Measurements from ENCODE around the gene FAM120B.
"Not testable (repeated sequence)": the region's sequence is repeated elsewhere in the genome, so short reads cannot be mapped to it uniquely, and the experiment has no call there.

The FAM120B gene
- total RNA-seq: 40.7 reads per million, percentile 64 among the genes with 10 or more reads in this experiment

DNA sequence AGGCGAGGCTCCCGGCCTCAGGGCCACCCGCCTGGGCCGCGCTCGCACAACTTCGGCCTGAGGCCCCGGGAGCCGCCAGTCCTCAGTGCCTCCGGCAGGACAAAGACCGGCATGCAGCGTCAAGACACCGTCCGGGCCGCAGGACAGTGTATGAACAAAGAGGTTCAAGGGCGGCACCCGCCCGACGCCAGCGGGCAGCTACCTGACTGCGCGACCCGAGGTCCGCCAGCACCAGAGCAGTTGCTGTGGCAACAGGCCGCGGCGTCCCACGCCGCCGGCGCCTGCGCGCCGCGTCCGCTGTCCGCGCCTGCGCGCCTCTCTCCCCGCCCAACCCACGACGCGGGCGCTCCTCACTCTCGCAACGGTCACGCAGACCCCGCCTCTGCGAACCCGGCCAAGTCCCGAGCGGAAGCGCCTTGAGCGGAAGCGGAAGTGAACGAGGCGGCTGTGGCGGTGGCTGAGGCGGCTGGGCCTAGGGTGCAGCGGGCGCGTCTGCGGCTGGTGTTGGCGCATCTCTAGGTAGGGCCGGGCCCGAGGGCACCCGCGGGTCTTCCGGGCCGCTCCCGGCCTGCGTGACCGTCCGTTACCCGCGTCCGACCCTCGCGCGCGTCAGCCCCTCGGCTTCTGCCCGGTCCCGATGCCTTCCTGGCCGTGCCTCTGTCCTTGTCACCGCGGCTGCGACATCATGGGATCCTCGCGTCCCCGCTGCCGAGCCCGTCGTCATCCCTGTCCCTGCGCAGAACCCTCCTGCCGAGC is at the start of gene FAM120B:
Gene FAM120B (plus strand): TSS at position 435 of the 756 bp plus-strand sequence. CDS start 10,633 bp downstream, outside the sequence.
- peak; percentile 94 for DNase-seq

DNA sequence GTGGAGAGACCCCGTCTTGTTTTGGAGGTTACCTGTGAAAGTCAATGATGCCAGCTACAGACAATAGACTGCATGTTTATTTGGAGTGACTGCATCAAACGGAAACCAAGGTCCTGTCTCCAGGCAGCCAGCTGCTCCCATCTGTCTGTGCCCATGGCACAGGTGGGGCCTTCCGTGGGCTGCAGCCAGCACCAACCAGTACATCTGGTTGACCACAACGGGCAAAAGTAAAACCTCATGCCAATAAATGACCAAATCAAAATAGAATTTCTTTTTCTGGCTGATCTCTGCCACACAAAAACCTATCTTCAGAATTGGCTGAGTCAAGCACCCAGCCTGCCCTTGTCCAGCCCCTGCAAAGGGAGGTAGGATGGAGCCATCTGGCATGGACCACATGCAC is 49.2 kb upstream of the FAM120B start:
- no peak for DNase-seq

DNA sequence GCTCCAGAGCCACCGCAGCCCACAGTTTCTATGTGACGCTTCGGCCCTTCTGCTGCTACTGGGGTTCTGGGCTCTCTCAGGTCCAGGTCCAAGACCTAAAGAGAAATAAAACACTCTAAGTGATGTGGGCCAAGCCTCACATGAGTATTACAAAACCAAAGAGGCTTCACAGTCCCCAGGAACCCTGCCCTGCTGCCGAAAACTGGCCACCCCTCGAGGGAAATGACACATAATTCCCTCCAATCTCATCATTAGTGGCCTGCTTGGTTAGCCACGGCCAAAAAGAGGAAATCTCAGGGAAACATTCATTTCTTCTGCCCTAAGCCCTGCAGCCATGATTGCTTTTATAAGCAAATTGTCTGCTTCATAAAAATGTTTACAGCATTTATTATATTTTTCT is 48.2 kb upstream of the FAM120B start:
- no peak for DNase-seq

GRCh38 chr6:170259278-170259677 is 47.3 kb upstream of the FAM120B start:
- no peak for DNase-seq

DNA sequence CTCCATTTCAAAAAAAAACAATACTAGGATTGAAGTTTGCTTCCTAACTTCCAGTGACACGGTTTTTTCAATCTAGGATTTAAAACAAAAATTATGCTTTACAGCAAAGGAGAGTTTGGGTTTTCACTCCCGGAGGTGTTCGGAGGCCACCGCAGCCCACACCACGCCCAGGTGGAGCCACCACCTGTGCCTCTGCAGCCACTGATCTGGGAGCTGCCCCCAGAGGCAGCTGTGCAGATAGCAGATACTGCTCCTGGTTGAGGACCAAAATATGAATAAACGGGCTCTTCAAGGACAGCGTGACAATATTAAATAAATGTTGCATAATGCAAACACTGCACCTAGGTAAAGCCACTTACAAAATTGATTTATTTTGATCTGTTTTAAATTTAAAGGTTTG is 45.9 kb upstream of the FAM120B start:
- no peak for DNase-seq

DNA sequence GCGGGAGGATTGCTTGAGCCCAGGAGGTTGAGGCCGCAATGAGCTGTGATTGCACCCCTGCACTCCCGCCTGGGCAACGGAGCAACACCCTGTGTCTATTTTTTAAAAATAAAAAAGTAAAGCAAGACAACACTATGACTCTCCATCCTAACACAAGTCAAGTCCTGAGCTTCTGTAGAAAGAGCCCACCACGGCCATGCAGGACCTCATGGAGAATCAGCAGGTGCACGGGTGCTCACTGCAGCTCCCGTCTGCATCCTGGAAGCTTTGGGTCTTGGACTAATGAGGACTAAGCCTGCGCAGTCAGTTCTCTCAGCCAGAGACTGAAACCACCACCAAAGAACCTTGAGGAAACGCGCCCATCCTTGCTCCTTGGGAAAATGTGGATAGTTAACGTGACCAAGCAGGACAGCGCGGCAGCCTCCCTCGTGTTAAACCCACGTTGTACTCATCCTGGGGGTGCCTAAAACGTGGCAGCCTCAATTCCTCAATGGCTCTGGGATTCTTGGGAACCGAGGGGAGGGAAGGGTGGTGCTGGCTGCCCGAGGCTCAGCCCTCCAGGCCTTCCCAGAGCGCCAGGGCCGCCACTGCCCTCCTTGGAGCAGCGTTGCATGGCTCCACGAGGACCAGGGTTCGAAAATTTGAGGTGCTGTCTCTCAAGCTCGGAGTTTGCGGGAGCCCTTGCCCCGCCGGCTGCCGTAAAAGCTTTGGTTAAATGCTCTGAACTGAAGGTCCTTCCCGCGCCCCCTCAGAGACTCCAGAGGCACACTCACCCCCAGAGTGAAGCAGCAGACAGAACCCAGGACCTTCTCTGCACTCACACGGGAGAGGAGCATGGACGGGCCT is 44.7 kb upstream of the FAM120B start:
- no peak for DNase-seq

- no peak for DNase-seq
Measured at GRCh38 chr6:170262489-170263088, 44.0 kb upstream of the FAM120B start.

- no peak for DNase-seq
Measured at GRCh38 chr6:170263410-170263809, 43.1 kb upstream of the FAM120B start.

GRCh38 chr6:170264086-170264485 is 42.5 kb upstream of the FAM120B start:
- DNase-seq: no peak

- DNase-seq: not testable (repeated sequence)
Measured at GRCh38 chr6:170264644-170265043, 41.9 kb upstream of the FAM120B start.

- no peak for DNase-seq
Measured at GRCh38 chr6:170265655-170266054, 40.9 kb upstream of the FAM120B start.

DNA sequence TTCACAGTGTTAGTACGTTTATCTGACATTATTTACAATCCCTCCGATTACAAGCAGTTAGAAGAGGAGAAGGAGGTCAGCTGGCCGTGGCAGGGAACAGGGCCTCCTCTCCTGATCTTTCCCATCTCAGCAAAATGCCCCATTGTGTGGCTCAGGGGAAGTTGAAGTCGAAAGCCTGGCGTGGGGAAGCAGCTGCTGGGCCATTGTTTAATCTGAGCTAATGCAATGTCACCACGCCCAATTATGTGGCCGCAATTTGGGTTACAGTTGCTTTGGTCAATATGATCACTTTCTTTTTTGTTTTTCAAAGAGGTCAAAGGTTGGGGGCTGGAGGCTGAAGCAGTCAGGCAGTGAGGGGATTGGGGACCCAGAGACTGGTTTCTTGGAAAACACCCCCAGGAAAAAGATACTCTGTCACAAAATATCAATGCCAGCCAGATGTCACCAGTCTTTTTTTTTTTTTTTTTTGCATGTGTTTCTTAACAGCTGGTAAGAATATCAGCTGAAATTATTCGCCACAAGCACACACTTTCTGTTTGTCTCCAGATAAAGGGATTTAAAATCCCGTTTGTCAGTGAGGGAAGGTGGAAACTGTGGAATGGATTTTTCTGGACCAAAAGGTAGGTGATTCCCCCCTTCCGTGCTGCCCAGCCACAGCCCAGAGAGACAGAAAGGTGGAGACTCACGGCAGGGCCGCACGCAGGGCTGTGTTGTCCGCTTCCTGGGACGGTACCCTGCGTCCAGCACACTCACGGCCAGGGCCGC is 40.3 kb upstream of the FAM120B start:
- no peak for DNase-seq

GRCh38 chr6:170267688-170268087 is 38.9 kb upstream of the FAM120B start:
- no peak for DNase-seq

DNA sequence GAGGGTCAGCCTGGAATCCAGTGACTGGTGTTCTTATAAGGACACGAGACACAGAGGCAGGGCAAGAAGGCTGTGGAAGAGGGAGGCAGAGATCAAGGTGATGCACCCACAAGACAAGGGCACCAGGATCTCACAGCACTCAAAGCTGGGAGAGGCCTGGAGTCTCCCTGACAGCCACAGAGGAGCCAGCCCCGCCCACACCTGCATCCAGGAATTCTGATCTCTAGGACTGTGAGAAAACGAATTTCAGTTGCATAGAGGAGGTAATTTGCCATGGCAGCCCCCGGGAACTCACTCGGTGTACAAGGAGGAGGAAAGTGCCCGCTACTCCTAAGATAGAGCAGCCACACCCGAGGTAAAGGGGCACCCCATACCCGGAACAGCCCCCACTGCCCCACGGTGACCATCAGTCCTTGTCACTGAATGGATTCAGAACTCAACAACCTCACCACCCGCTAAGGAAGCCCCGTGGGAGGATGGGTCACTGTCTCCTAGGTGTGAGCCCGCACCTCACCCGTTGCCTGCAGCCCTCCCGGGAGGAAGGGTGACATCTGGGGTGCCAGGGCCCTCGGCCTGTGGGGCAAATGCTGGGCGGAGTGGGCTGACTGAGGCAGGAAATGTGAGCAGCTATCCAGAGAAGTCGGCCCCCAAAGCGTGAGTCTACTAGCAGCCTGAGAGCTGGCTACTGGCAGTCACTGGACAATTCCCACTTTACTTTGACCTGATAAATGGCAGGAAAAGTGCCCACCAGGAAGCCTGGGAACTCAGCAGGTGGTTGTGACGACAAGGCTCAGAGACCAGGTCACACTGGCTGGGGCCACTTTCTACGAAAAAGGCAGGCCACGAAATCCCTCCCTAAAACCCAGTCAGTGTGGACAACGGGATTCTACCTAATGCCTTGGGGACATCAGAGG is 38.1 kb upstream of the FAM120B start:
- no peak for DNase-seq

DNA sequence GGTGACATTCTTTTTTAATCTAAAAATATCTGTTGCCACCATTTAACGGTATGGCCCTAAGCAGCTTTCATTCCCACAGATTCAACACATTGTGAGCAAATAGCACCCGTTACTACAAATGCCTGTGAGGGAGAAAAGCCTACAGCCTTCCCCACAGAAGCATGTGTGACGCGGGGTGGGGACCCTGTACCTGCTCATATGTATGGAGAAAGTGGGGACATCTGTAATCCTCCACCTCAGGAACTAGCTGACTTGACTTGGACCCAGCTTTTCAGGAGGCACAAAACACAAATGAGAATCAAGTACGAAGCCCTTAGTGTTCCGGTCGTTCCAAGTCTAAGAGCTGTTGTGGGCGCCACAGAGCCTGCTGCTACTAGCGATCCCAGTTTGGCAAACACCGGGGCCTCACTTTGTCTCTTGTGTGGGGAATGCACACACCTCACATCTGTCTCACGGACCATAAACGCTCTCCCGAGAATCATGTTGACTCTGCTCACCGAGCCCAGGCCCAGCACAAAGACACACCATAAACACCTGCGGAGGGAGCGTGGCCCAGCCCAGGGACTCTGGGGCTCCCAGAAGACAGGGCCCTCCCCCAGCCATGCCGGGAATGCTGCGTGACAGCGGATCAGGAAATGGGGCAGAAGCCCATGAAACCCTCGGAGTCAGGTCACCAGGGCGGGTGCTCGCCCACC is 37.3 kb upstream of the FAM120B start:
- DNase-seq: no peak

- no peak for DNase-seq
Measured at GRCh38 chr6:170269846-170270541, 36.6 kb upstream of the FAM120B start.

DNA sequence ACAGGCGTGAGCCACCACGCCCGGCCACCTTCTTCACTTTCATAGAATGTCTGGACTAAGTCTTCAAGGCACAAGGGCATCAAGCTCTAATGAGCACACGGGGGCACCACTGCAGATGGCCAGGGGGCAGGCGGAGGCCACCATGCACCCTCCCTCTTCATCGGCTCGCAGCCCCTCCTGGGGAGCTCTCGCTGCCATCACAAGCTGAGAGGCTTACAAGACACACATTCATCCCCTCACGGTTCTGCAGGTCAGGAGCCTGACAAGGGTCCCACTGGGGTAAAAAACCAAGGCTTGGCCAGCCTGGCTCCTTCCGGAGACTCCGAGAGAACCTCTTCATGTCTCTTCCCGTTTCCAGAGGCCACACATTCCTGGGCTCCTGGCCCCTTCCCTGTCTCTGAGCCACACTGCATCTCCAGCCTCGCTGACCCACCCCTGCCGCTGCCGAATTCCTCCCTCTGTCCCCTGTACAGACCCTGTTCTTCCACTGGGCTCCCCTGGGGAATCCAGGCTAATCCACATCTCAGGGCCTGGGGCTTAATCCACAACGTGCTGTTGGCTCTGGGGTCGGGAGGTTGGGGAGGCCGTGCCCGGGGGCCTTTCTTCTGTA is 35.5 kb upstream of the FAM120B start:
- DNase-seq: no peak

DNA sequence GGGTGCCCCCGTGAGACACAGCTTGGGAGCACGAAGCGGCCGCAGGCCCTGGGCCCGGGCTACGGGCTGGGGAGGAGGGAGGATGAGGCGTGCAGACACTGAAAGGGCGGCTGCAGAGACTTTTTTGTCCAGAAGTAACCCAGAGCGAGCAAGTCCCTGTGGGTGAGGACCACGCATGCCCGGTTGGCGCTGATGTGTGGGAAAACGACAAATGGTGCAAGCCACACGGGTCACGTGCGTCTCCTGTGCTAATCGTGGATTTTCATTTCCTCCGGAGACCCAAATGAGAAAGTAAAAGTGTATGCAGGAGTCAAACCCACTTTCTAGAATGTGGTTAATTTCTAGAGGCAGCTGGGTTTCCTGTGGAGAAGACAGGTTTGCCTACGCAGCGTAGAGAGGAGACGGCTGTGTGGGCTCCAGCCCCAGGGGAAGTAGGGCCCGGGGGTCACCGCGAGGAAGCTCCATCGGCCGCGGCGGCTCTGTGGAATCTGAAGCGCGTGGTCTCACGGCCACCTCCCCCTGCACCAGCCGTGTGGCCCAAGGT is 34.7 kb upstream of the FAM120B start:
- DNase-seq: peak; percentile 57

DNA sequence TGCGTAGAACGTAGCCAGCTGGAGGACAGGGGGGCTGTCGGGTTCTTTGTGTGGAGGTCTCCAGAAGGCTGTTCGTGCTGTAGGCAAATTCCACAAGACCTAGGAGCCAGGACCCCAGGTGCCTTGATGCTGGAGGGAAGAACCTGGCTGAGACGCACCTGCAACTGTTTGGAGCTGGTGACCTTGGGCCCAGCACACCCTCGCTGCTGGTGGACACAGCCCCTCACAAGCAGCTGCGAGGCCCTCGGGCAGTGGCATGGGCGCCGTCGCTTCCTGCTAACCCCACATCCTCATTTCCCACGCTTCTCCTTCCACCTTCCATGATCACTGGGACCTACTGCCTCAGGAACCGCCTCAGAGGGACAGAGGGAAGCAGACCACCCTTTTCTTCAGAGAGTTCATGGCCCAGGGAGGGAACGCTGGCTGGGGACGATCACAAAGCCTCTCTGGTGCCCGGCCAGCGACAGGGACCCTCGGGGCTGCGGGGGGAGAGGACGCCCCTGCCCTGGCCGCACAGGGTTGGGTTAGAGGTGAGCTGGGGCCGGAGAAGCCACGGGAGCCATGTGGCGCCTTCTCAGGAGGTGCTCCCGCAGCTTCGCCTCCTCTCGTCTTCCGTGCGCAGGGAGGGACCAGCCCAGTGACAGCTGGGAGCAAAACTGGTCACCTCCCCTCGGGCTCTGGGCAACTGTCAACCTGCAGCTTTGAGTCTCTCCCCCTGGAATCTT is 34.1 kb upstream of the FAM120B start:
- no peak for DNase-seq

All from effector CD4-positive, alpha-beta T cell (primary cell).